ENCODE results near the gene RNF213. TPM values are rescaled to one million over a fixed set of nuclear protein-coding genes. Genes with fewer than 3 reads are reported as not detected.

The RNF213 gene
- total RNA-seq, 1 experiment from 2014 or later = 15.0 TPM

DNA sequence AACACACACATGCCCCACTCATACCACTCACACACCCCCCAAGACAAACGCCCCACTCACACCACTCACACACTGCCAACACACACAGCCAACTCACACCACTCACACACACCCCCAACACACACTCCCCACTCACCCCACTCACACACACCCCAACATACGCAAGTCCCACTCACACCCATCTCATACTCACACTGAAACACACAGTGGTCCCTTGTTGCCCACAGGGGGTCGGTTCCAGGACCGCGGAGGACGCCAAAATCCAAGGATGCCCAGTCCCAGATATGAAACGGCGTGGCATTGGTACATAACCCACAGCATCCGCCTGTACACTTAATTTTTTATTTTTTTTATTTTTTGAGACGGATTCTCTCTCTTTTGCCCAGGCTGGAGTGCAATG, 20.9 kb downstream of the RNF213 start:
- H3K27me3 ChIP-seq (ENCODE audit: low read length) = no peaks in the 10 kb centered on the region
- DNase-seq = no peak
- H3K27ac ChIP-seq (ENCODE audit: low read length) = no peak overlapping the region
- no peaks in the 10 kb centered on the region for H3K79me2 ChIP-seq (ENCODE audit: low read length)
- H3K9me3 ChIP-seq (ENCODE audit: low read length) = no peaks in the 10 kb centered on the region
- no peak overlapping the region for H2AFZ ChIP-seq (ENCODE audit: low read length)
- no peak overlapping the region for H3K4me2 ChIP-seq (ENCODE audit: low read depth, low read length, poor library complexity, severe bottlenecking)
- H3K36me3 ChIP-seq (ENCODE audit: insufficient read depth, low read length) = no peaks in the 10 kb centered on the region
- no peak overlapping the region for H3K9ac ChIP-seq (ENCODE audit: low read length)
- H3K9me2 ChIP-seq (replicated peaks; ENCODE audit: insufficient read depth, low read length) = no peaks in the 10 kb centered on the region
- no peaks in the 10 kb centered on the region for H3K4me1 ChIP-seq (ENCODE audit: low read length)
- H4K20me1 ChIP-seq (ENCODE audit: insufficient read depth, low read depth, low read length) = no peaks in the 10 kb centered on the region
- H3K4me3 ChIP-seq (ENCODE audit: low read length) = no peak overlapping the region

DNA sequence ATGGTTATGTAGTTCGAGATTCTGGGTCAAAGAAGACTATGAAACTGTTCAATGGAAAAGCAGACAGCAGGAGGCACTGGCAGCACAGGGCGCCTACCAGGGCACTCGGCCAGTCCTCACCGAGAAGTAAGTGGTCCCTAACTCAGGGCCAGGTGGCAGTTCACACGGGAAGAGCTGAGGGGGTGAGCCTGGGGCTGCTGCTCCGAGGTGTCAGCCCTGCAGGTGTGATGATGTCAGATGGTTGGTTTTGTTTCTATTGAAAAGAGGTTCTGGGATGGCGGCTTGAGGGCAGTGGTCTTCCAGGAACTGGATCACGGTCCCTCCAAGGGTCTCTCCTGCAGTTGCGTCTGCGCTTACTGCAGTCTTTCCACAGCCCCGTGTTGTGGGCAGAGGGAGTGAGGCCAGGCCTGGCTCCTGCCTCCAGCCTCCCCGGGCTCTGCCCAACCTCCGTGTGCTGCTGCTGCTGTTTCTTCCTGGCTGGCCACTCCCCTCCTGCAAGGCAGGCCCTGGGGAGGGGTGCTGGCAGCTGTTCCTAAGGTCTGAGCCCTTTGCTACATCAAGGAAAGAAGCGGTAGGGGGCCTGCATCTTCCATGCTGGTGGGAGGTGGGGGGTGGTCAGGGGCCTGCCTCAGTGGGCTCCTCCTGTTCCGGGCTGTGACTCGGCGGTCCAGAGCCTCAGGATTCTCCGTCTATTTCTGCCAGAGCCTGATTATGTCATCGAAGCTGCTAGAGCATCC, 22.6 kb downstream of the RNF213 start:
- no peaks in the 10 kb centered on the region for H3K27me3 ChIP-seq (ENCODE audit: low read length)
- H4K20me1 ChIP-seq (ENCODE audit: insufficient read depth, low read depth, low read length) = no peaks in the 10 kb centered on the region
- no peaks in the 10 kb centered on the region for H3K79me2 ChIP-seq (ENCODE audit: low read length)
- H3K4me1 ChIP-seq (ENCODE audit: low read length) = no peaks in the 10 kb centered on the region
- no peak for DNase-seq
- H3K4me2 ChIP-seq (ENCODE audit: low read depth, low read length, poor library complexity, severe bottlenecking) = no peak overlapping the region
- H3K9ac ChIP-seq (ENCODE audit: low read length) = no peak overlapping the region
- no peaks in the 10 kb centered on the region for H3K9me3 ChIP-seq (ENCODE audit: low read length)
- no peak overlapping the region for H3K4me3 ChIP-seq (ENCODE audit: low read length)
- H3K9me2 ChIP-seq (replicated peaks; ENCODE audit: insufficient read depth, low read length) = no peaks in the 10 kb centered on the region
- H2AFZ ChIP-seq (ENCODE audit: low read length) = no peak overlapping the region
- H3K27ac ChIP-seq (ENCODE audit: low read length) = no peak overlapping the region
- no peaks in the 10 kb centered on the region for H3K36me3 ChIP-seq (ENCODE audit: insufficient read depth, low read length)

DNA sequence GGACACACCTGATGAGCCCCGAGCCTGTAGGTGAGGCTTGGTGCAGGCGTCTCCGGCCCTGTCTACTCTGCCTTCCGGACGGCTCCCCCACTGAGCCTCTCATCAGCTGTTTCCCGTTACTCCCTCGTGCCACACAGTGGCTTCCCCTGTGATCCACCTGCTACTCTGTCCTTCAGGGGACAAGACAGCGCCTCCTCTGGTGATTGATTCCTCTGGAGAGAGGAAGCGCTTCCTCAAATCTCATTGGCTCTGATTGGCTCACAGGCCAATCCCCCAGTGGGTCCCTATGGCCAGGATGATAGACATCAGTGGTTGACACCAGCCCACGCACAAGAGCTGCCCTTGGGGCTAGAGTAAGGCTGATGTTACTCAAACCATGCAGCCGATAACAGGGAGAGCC, 24.0 kb downstream of the RNF213 start:
- no peak overlapping the region for H2AFZ ChIP-seq (ENCODE audit: low read length)
- no peak overlapping the region for H3K9ac ChIP-seq (ENCODE audit: low read length)
- H4K20me1 ChIP-seq (ENCODE audit: insufficient read depth, low read depth, low read length) = no peaks in the 10 kb centered on the region
- H3K4me1 ChIP-seq (ENCODE audit: low read length) = no peaks in the 10 kb centered on the region
- H3K9me3 ChIP-seq (ENCODE audit: low read length) = no peaks in the 10 kb centered on the region
- no peak overlapping the region for H3K4me3 ChIP-seq (ENCODE audit: low read length)
- no peaks in the 10 kb centered on the region for H3K9me2 ChIP-seq (replicated peaks; ENCODE audit: insufficient read depth, low read length)
- H3K27ac ChIP-seq (ENCODE audit: low read length) = no peak overlapping the region
- no peaks in the 10 kb centered on the region for H3K79me2 ChIP-seq (ENCODE audit: low read length)
- H3K36me3 ChIP-seq (ENCODE audit: insufficient read depth, low read length) = no peaks in the 10 kb centered on the region
- DNase-seq = no peak
- no peak overlapping the region for H3K4me2 ChIP-seq (ENCODE audit: low read depth, low read length, poor library complexity, severe bottlenecking)
- H3K27me3 ChIP-seq (ENCODE audit: low read length) = no peaks in the 10 kb centered on the region

DNA sequence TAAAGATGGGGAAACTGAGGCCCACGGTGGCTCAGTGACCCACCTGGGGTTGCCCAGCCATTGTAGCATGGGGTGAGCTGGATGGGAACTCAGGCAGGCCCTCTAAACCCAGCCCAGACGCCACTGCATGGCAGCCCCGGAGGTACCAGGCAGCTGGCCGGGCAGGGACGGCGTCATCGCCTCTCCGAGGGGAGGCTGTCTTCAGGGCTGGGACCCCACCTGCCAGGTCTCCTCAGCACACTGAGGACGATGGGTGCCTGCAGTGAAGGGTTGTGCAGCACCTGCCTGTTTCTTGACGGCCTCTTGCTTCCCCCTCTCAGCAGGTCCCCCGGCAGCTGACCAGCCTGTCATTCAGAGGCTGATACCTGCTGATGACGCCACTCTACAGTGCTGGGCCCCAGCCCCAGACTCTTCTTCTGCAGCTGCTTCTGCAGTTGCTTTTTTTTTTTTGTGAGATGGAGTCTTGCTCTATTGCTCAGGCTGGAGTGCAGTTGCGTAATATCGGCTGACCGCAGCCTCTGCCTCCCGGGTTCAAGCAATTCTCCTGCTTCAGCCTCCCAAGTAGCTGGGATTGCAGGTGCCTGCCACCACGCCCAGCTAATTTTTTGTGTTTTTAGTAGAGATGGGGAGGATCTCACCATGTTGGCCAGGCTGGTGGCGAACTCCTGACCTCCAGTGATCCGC, 24.7 kb downstream of the RNF213 start:
- Histone ChIP-seq H3K9ac (ENCODE audit: low read length) (no peak overlapping the region), H4K20me1 (ENCODE audit: insufficient read depth, low read depth, low read length) (no peaks in the 10 kb centered on the region), H3K4me2 (ENCODE audit: low read depth, low read length, poor library complexity, severe bottlenecking) (no peak overlapping the region), H3K79me2 (ENCODE audit: low read length) (no peaks in the 10 kb centered on the region), H3K36me3 (ENCODE audit: insufficient read depth, low read length) (no peaks in the 10 kb centered on the region), H3K27me3 (ENCODE audit: low read length) (no peaks in the 10 kb centered on the region), H3K4me3 (ENCODE audit: low read length) (no peak overlapping the region), H3K9me2 (replicated peaks; ENCODE audit: insufficient read depth, low read length) (no peaks in the 10 kb centered on the region), H3K9me3 (ENCODE audit: low read length) (no peaks in the 10 kb centered on the region), H2AFZ (ENCODE audit: low read length) (no peak overlapping the region), H3K4me1 (ENCODE audit: low read length) (no peaks in the 10 kb centered on the region), H3K27ac (ENCODE audit: low read length) (no peak overlapping the region)
- no peak for DNase-seq

DNA sequence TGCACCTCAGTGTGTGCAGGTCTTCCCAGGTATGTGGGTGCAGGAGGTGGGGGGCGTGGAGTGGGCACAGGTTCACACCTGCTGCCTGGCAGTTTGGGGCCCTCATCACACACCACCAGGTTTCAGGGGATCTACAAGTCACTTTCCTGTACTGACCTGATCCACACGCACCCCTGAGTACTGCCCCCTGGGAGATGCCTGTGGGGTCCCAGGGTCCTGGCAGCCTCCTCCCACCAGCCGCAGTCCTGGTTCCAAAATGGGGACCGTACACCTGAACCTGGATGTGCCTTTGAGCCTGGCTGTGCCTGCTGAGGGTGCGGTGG, 25.9 kb downstream of the RNF213 start:
- H3K4me3 ChIP-seq (ENCODE audit: low read length) = no peak overlapping the region
- no peaks in the 10 kb centered on the region for H3K4me1 ChIP-seq (ENCODE audit: low read length)
- H3K9me2 ChIP-seq (replicated peaks; ENCODE audit: insufficient read depth, low read length) = no peaks in the 10 kb centered on the region
- H3K27me3 ChIP-seq (ENCODE audit: low read length) = no peaks in the 10 kb centered on the region
- H3K9me3 ChIP-seq (ENCODE audit: low read length) = no peaks in the 10 kb centered on the region
- no peak overlapping the region for H3K27ac ChIP-seq (ENCODE audit: low read length)
- no peaks in the 10 kb centered on the region for H3K79me2 ChIP-seq (ENCODE audit: low read length)
- DNase-seq = no peak
- no peak overlapping the region for H2AFZ ChIP-seq (ENCODE audit: low read length)
- H4K20me1 ChIP-seq (ENCODE audit: insufficient read depth, low read depth, low read length) = no peaks in the 10 kb centered on the region
- H3K9ac ChIP-seq (ENCODE audit: low read length) = no peak overlapping the region
- no peak overlapping the region for H3K4me2 ChIP-seq (ENCODE audit: low read depth, low read length, poor library complexity, severe bottlenecking)
- no peaks in the 10 kb centered on the region for H3K36me3 ChIP-seq (ENCODE audit: insufficient read depth, low read length)

DNA sequence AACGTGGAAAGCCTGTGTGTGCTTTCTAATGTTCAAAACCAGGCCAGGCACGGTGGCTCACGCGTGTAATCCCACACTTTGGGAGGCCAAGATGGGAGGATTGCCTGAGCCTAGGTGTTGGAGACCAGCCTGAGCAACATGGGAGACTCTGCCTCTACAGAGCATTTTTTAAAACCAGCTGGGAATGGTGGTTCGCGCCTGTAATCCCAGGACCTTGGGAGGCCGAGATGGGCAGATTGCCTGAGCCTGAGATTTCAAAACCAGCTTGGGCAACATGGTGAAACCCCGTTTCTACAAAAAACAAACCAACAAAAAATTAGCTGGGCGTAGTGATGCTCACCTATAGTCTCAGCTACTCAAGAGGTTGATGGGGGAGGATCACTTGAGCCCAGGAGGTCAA, 26.4 kb downstream of the RNF213 start:
- Histone ChIP-seq H3K79me2 (ENCODE audit: low read length) (no peaks in the 10 kb centered on the region), H3K9me3 (ENCODE audit: low read length) (no peaks in the 10 kb centered on the region), H3K9ac (ENCODE audit: low read length) (no peak overlapping the region), H2AFZ (ENCODE audit: low read length) (no peak overlapping the region), H3K36me3 (ENCODE audit: insufficient read depth, low read length) (no peaks in the 10 kb centered on the region), H3K4me1 (ENCODE audit: low read length) (no peaks in the 10 kb centered on the region), H4K20me1 (ENCODE audit: insufficient read depth, low read depth, low read length) (no peaks in the 10 kb centered on the region), H3K4me3 (ENCODE audit: low read length) (no peak overlapping the region), H3K27ac (ENCODE audit: low read length) (no peak overlapping the region), H3K27me3 (ENCODE audit: low read length) (no peaks in the 10 kb centered on the region), H3K9me2 (replicated peaks; ENCODE audit: insufficient read depth, low read length) (no peaks in the 10 kb centered on the region), H3K4me2 (ENCODE audit: low read depth, low read length, poor library complexity, severe bottlenecking) (no peak overlapping the region)
- no peak for DNase-seq

DNA sequence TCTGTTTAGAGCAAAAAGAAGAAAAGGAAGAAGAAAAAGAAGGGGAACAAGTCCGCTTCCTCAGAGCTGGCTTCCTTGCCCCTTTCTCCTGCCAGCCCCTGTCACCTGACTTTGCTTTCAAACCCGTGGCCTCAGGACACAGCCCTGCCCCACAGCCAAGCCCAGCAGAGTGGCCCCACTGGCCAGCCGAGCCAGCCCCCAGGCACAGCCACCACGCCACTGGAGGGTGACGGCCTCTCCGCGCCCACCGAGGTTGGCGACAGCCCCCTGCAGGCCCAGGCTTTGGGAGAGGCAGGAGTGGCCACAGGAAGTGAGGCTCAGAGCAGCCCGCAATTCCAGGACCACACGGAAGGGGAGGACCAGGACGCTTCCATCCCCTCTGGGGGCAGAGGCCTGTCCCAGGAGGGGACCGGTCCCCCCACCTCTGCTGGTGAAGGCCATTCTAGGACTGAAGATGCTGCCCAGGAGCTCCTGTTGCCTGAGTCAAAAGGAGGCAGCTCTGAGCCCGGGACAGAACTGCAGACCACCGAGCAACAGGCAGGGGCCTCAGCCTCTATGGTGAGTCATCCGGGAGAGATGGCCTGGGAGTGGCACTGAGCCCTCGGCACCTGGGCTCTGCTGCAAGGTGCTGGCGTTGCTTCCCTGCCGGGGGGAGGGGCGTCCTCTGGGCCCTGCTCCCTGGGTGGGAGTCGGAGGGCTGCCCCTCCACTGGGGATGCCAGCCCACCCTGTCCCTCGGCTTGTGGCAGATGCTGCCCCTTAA, 27.3 kb downstream of the RNF213 start:
- H3K9ac ChIP-seq (ENCODE audit: low read length) = no peak overlapping the region
- H3K27ac ChIP-seq (ENCODE audit: low read length) = no peak overlapping the region
- DNase-seq = no peak
- H3K27me3 ChIP-seq (ENCODE audit: low read length) = no peaks in the 10 kb centered on the region
- H3K4me1 ChIP-seq (ENCODE audit: low read length) = no peaks in the 10 kb centered on the region
- no peaks in the 10 kb centered on the region for H3K9me3 ChIP-seq (ENCODE audit: low read length)
- H4K20me1 ChIP-seq (ENCODE audit: insufficient read depth, low read depth, low read length) = no peaks in the 10 kb centered on the region
- no peaks in the 10 kb centered on the region for H3K9me2 ChIP-seq (replicated peaks; ENCODE audit: insufficient read depth, low read length)
- H3K4me3 ChIP-seq (ENCODE audit: low read length) = no peak overlapping the region
- H3K4me2 ChIP-seq (ENCODE audit: low read depth, low read length, poor library complexity, severe bottlenecking) = no peak overlapping the region
- no peaks in the 10 kb centered on the region for H3K79me2 ChIP-seq (ENCODE audit: low read length)
- H3K36me3 ChIP-seq (ENCODE audit: insufficient read depth, low read length) = no peaks in the 10 kb centered on the region
- H2AFZ ChIP-seq (ENCODE audit: low read length) = no peak overlapping the region

DNA sequence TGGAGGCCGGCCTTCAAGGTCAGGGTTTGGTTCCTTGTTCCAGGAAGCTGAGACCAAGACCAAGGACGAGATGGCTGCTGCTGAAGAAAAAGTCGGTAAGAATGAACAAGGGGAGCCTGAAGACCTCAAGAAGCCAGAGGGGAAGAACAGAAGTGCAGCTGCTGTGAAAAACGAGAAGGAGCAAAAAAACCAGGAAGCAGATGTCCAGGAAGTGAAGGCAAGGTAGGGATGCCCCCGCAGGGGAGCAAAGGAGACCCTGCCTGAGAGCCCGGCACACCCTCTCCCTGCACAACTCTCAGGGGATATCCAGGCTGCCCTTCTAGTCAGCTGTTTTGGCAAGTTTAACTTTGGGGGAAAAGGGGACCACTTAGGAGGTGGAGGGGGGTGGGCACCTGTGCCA, 29.0 kb downstream of the RNF213 start:
- Histone ChIP-seq H3K4me2 (ENCODE audit: low read depth, low read length, poor library complexity, severe bottlenecking) (no peak overlapping the region), H3K4me3 (ENCODE audit: low read length) (no peak overlapping the region), H3K79me2 (ENCODE audit: low read length) (no peaks in the 10 kb centered on the region), H3K9me2 (replicated peaks; ENCODE audit: insufficient read depth, low read length) (no peaks in the 10 kb centered on the region), H3K9ac (ENCODE audit: low read length) (no peak overlapping the region), H3K4me1 (ENCODE audit: low read length) (no peaks in the 10 kb centered on the region), H3K27me3 (ENCODE audit: low read length) (no peaks in the 10 kb centered on the region), H3K9me3 (ENCODE audit: low read length) (no peaks in the 10 kb centered on the region), H3K36me3 (ENCODE audit: insufficient read depth, low read length) (no peaks in the 10 kb centered on the region), H4K20me1 (ENCODE audit: insufficient read depth, low read depth, low read length) (no peaks in the 10 kb centered on the region), H2AFZ (ENCODE audit: low read length) (no peak overlapping the region), H3K27ac (ENCODE audit: low read length) (no peak overlapping the region)
- no peak for DNase-seq
